ENCODE measurements around the gene MAST1.

DNA sequence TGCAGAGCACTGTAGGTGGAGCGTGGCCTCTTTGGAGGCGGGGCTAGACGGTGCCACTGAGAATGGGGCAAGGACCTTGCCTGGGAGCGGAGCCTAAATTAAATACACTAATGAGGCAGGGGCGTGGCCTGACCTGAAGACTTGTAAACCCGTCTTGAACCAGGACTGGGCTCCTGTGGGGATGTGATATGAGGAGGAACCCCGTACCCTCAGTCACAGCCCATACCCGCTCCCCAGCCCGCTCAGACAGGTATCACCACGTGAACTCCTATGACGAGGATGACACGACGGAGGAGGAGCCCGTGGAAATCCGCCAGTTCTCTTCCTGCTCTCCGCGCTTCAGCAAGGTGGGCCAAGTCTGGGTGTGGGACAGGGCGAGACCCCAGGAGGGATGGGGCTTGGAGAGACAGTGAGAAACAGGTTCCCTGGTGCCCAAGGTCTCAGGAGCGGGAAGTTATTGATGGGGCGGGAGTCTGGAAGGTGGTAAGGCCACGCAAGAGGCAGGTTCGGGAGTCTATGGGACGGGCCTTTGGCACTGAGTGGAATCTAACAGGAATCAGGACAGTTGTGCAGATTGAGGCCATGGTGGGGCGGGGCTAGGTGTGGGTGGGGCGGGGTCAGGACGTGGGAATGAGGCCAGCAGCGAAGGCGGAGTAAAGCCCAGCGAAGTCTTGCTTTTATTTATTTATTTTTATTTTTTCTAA lies 28.3 kb downstream of the MAST1 start:
- TF ChIP-seq, protein P1, sequence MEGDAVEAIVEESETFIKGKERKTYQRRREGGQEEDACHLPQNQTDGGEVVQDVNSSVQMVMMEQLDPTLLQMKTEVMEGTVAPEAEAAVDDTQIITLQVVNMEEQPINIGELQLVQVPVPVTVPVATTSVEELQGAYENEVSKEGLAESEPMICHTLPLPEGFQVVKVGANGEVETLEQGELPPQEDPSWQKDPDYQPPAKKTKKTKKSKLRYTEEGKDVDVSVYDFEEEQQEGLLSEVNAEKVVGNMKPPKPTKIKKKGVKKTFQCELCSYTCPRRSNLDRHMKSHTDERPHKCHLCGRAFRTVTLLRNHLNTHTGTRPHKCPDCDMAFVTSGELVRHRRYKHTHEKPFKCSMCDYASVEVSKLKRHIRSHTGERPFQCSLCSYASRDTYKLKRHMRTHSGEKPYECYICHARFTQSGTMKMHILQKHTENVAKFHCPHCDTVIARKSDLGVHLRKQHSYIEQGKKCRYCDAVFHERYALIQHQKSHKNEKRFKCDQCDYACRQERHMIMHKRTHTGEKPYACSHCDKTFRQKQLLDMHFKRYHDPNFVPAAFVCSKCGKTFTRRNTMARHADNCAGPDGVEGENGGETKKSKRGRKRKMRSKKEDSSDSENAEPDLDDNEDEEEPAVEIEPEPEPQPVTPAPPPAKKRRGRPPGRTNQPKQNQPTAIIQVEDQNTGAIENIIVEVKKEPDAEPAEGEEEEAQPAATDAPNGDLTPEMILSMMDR (IDR thresholded peaks at IDR 0.05), result no peak
- no peak for TF ChIP-seq POLR2A (IDR thresholded peaks at IDR 0.05)
